Mesenchymal stem cell (in vitro differentiated cells and primary cell): ENCODE data around the gene CCDC28B.
A peak's percentile ranks its signal among the peaks of the same experiment; 100 is the strongest.
"Not testable (repeated sequence)": the region's sequence is repeated elsewhere in the genome, so short reads cannot be mapped to it uniquely, and the experiment has no call there.

Source experiments
- DNase-seq: peaks from one replicate; pipeline ENCODE4 v3.0.0-alpha.2; 2013
- H2AFZ ChIP-seq: one replicate; pipeline ENCODE4 v1.6.1; 2013; ENCODE audit warnings: low read depth, mild to moderate bottlenecking, control low read depth, inconsistent platforms, low read length, moderate library complexity
- H2AK5ac ChIP-seq: 2 replicates; pipeline ENCODE4 v1.6.1; 2013; ENCODE audit warnings: low read length, moderate library complexity, mild to moderate bottlenecking, inconsistent platforms; ENCODE audit not compliant: severe bottlenecking
- H2BK120ac ChIP-seq: one replicate; pipeline ENCODE4 v1.6.1; 2013; ENCODE audit warnings: low read depth, mild to moderate bottlenecking, inconsistent platforms, low read length, moderate library complexity
- H2BK12ac ChIP-seq, 2 experiments: one replicate each; pipeline ENCODE4 v1.6.1; 2013; ENCODE audit warnings: inconsistent platforms in 2 of 2, low read length in 2 of 2, mild to moderate bottlenecking in 2 of 2, moderate library complexity in 2 of 2, control low read depth in 1 of 2
- H2BK15ac ChIP-seq: one replicate; pipeline ENCODE4 v1.6.1; 2013; ENCODE audit warnings: mild to moderate bottlenecking, low read depth, inconsistent platforms; ENCODE audit not compliant: poor library complexity, severe bottlenecking
- H2BK5ac ChIP-seq: 2 replicates; pipeline ENCODE4 v1.6.1; 2013; ENCODE audit warnings: low read depth, mild to moderate bottlenecking, low read length, control low read depth, inconsistent platforms; ENCODE audit not compliant: poor library complexity, severe bottlenecking
- H3K14ac ChIP-seq, 2 experiments: one replicate each; pipeline ENCODE4 v1.6.1; 2013; ENCODE audit warnings: inconsistent platforms in 2 of 2, low read length in 2 of 2, control low read depth in 1 of 2, mild to moderate bottlenecking in 1 of 2, moderate library complexity in 1 of 2
- H3K18ac ChIP-seq, 2 experiments: one replicate each; pipeline ENCODE4 v1.6.1; 2013; ENCODE audit warnings: inconsistent platforms in 2 of 2, low read length in 2 of 2, control low read depth in 1 of 2, low read depth in 1 of 2, mild to moderate bottlenecking in 1 of 2
- H3K23ac ChIP-seq, 2 experiments: one replicate each; pipeline ENCODE4 v1.6.1; 2013; ENCODE audit warnings: inconsistent platforms in 2 of 2, low read length in 2 of 2, mild to moderate bottlenecking in 2 of 2, moderate library complexity in 2 of 2, control low read depth in 1 of 2
- H3K27ac ChIP-seq: 2 replicates; pipeline ENCODE4 v1.5.1; 2013; ENCODE audit warnings: mild to moderate bottlenecking, moderate library complexity, low read length, control low read depth, inconsistent platforms; ENCODE audit not compliant: poor library complexity, severe bottlenecking
- H3K27me3 ChIP-seq, 2 experiments: 2 replicates each; pipeline versions ENCODE4 v1.6.1 to v1.7.0; 2013; ENCODE audit warnings: low read length in 2 of 2, mild to moderate bottlenecking in 2 of 2, moderate library complexity in 2 of 2, control low read depth in 1 of 2, inconsistent platforms in 1 of 2; ENCODE audit not compliant: control insufficient read depth in 1 of 2, insufficient read depth in 1 of 2
- H3K36me3 ChIP-seq, 2 experiments: 2 replicates each; pipeline versions ENCODE4 v1.6.1 to v1.7.0; 2013; ENCODE audit warnings: low read length in 2 of 2, control low read depth in 1 of 2, inconsistent platforms in 1 of 2, low read depth in 1 of 2, mild to moderate bottlenecking in 1 of 2; ENCODE audit not compliant: insufficient read depth in 2 of 2, control insufficient read depth in 1 of 2
- H3K4ac ChIP-seq, 2 experiments: one replicate each; pipeline ENCODE4 v1.6.1; 2013; ENCODE audit warnings: inconsistent platforms in 2 of 2, low read length in 2 of 2, mild to moderate bottlenecking in 2 of 2, moderate library complexity in 2 of 2, control low read depth in 1 of 2, low read depth in 1 of 2
- H3K4me1 ChIP-seq: 2 replicates; pipeline ENCODE4 v1.6.1; 2013; ENCODE audit warnings: low read depth, low read length, control low read depth; ENCODE audit not compliant: control insufficient read depth, insufficient read depth
- H3K4me2 ChIP-seq: 2 replicates; pipeline ENCODE4 v1.6.1; 2013; ENCODE audit warnings: low read length, mild to moderate bottlenecking, inconsistent platforms; ENCODE audit not compliant: poor library complexity, severe bottlenecking
- H3K4me3 ChIP-seq, 2 experiments: 2 replicates each; pipeline versions ENCODE4 v1.5.1 to v1.7.0; 2013; ENCODE audit warnings: low read length in 2 of 2, mild to moderate bottlenecking in 2 of 2, control low read depth in 1 of 2, low read depth in 1 of 2; ENCODE audit not compliant: insufficient read depth in 1 of 2
- H3K79me1 ChIP-seq: replicated peaks from 2 replicates; pipeline ENCODE4 v1.6.1; 2013; ENCODE audit warnings: mild to moderate bottlenecking, control low read depth, low read length, inconsistent platforms; ENCODE audit not compliant: poor library complexity, severe bottlenecking
- H3K9ac ChIP-seq: 2 replicates; pipeline ENCODE4 v1.7.0; 2013; ENCODE audit warnings: mild to moderate bottlenecking, low read length, moderate library complexity
- H3K9me3 ChIP-seq: 2 replicates; pipeline ENCODE4 v1.7.0; 2013; ENCODE audit warnings: mild to moderate bottlenecking, low read length; ENCODE audit not compliant: control insufficient read depth
- H4K8ac ChIP-seq: one replicate; pipeline ENCODE4 v1.6.1; 2013; ENCODE audit warnings: inconsistent platforms, mild to moderate bottlenecking, low read length, moderate library complexity
- H4K91ac ChIP-seq: one replicate; pipeline ENCODE4 v1.6.1; 2013; ENCODE audit warnings: mild to moderate bottlenecking, low read length, inconsistent platforms
- WGBS: methylation state at CpG from one replicate; pipeline ENCODE4 v1.1.7; 2013; ENCODE audit warnings: mixed read lengths; 5-methylcytosine and 5-hydroxymethylcytosine counted together

The CCDC28B gene

DNA sequence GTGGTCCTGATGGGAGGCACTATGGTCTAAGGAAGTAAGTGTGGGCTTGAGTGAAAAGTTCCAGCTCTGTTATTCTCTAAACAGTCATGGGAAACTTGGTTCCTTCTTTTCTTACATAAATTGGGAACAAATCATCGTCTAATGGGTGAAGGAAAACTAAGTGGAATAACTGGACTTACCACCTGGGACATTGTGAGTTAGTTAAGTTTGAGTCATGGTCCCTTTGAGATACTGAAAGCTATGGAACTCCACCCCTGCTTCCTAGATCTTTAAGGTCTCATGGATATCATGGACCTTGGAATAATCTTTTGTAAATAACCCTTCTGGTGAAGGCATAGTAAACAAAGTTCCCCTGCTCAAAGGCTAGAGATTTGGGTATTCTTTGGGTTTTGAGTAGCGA lies 37.0 kb upstream of the CCDC28B start:
- WGBS, result 100% methylated on average over 1 of the region's 2 CpGs
- H3K9me3 ChIP-seq, result no peaks in the 10 kb centered on the region

DNA sequence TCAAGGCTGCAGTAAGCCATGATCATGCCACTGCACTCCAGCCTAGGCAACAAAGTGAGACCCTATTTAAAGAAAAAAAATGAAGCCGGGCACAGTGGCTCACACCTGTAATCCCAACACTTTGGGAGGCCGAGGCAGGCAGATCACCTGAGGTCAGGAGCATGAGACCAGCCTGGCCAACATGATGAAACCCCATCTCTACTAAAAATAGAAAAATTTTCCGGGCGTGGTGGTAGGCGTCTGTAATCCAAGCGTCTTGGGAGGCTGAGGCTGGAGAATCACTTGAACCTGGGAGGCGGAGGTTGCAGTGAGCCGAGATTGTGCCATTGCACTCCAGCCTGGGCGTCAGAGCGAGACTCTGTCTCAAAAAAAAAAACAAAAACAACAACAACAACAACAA lies 34.8 kb upstream of the CCDC28B start:
- H3K9ac ChIP-seq, H3K9me3 ChIP-seq, DNase-seq, H3K4me1 ChIP-seq, H2BK15ac ChIP-seq, H2BK120ac ChIP-seq, H3K4ac ChIP-seq, H2BK12ac ChIP-seq, H3K23ac ChIP-seq, H3K4me3 ChIP-seq, H2BK5ac ChIP-seq, H3K27ac ChIP-seq, H3K18ac ChIP-seq, H4K91ac ChIP-seq, H3K27me3 ChIP-seq, H3K14ac ChIP-seq, H4K8ac ChIP-seq, H2AK5ac ChIP-seq, H3K4me2 ChIP-seq, H2AFZ ChIP-seq: not testable (repeated sequence)
- 97% methylated on average over 8 of the region's 10 CpGs for WGBS
- H3K79me1 ChIP-seq, result peaks cover 12% of the 10 kb centered on the region
- peaks cover 49 to 84% of the 10 kb centered on the region in 2 experiments for H3K36me3 ChIP-seq

More for the DNA sequence above, 37.0 kb upstream of the CCDC28B start:
- H3K27me3 ChIP-seq, result no peaks in the 10 kb centered on the region
- H3K9ac ChIP-seq, result no peak overlapping the region
- H3K79me1 ChIP-seq, result peaks cover 17% of the 10 kb centered on the region
- no peak overlapping the region for H3K4me3 ChIP-seq
- H3K36me3 ChIP-seq, result peaks cover 54 to 88% of the 10 kb centered on the region in 2 experiments
- no peak overlapping the region for H3K18ac ChIP-seq
- no peaks in the 10 kb centered on the region for H3K4me1 ChIP-seq
- H2BK120ac ChIP-seq, result no peak overlapping the region
- no peak overlapping the region for H3K27ac ChIP-seq
- no peak overlapping the region for H3K14ac ChIP-seq
- H3K4ac ChIP-seq, result no peak overlapping the region
- no peak overlapping the region for H4K8ac ChIP-seq
- no peak overlapping the region for H3K23ac ChIP-seq
- no peak overlapping the region for H2AK5ac ChIP-seq
- H2AFZ ChIP-seq, result no peak overlapping the region
- H2BK12ac ChIP-seq, result no peak overlapping the region
- DNase-seq, result no peak
- H4K91ac ChIP-seq, result no peak overlapping the region
- H3K4me2 ChIP-seq, result no peak overlapping the region
- H2BK15ac ChIP-seq, result no peak overlapping the region
- no peak overlapping the region for H2BK5ac ChIP-seq

DNA sequence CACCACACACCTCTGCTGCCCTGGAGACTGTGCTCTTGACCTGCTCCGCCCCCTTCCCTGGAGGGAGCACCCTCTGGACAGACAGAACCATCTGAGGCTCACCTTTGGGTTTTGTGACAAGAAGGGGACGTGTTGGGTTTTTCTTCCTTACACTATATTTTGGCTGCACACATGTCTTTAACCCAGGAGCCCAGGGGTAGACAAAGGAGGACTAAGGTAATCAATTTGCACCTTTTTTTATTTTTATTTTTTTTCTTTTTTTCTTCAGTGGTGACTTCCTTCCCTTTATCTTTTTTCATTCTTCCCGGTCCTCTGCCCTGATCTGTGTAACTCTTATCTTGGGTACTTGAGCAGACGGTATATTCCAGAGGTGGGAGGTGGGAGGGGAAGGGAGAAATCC lies 29.4 kb upstream of the CCDC28B start:
- Histone ChIP-seq H3K27ac (no peak overlapping the region), H3K4me2 (no peak overlapping the region), H3K4ac (no peak overlapping the region), H3K9me3 (no peaks in the 10 kb centered on the region), H2AFZ (no peak overlapping the region), H4K8ac (no peak overlapping the region), H3K36me3 (peaks cover 59 to 85% of the 10 kb centered on the region in 2 experiments), H3K4me1 (peaks cover 5% of the 10 kb centered on the region), H3K18ac (no peak overlapping the region), H2BK5ac (no peak overlapping the region), H3K9ac (no peak overlapping the region), H2AK5ac (no peak overlapping the region), H3K14ac (no peak overlapping the region), H3K4me3 (no peak overlapping the region), H2BK12ac (no peak overlapping the region), H2BK120ac (no peak overlapping the region), H4K91ac (no peak overlapping the region), H3K79me1 (peaks cover 27% of the 10 kb centered on the region), H3K23ac (no peak overlapping the region), H3K27me3 (no peaks in the 10 kb centered on the region), H2BK15ac (no peak overlapping the region)
- no peak for DNase-seq
- WGBS, result 100% methylated on average over 4 of the region's 4 CpGs

DNA sequence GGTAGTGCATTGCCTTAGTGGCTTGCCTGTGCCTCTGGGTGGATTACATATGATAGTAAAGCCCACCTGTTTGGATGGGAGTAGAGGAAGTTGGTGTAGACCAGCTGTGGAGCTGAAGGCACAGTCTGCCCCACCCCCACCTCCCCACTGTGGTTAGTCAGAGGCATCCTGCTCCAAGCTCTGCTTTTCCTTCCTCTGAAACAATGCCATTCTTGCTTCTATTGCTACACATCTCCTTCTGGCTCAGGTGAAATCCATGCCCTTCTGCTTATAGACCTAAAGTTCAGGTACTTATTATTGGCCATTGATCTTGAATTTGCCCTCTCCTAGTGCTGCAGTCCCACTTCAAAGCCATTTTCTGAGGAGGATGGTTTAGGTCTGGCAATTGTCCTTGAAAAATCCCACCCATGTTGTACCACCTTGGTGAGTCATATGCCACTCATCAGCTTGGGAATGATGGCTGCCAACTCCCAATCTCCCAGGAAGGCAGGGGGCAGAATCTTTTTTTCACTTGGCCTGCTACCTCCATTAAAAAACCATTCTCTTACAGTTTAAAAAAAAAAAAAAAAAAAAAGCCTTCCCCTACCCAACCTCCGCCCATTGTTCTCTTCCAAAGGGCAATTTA lies 27.7 kb upstream of the CCDC28B start:
- no peak for DNase-seq
- Histone ChIP-seq H2BK120ac (no peak overlapping the region), H3K14ac (no peak overlapping the region), H3K36me3 (peaks cover 52 to 81% of the 10 kb centered on the region in 2 experiments), H3K18ac (no peak overlapping the region), H4K8ac (peak overlapping the region; percentile 60), H3K4me1 (peaks cover 5% of the 10 kb centered on the region), H3K79me1 (peaks cover 27% of the 10 kb centered on the region), H2BK12ac (peak overlapping the region in 1 of 2 experiments; percentile 3), H2AFZ (no peak overlapping the region), H3K9ac (no peak overlapping the region), H3K27me3 (no peaks in the 10 kb centered on the region), H2BK15ac (no peak overlapping the region), H2BK5ac (no peak overlapping the region), H3K4ac (no peak overlapping the region), H3K4me2 (no peak overlapping the region), H2AK5ac (peak overlapping the region; percentile 61), H3K4me3 (no peak overlapping the region), H3K23ac (no peak overlapping the region), H4K91ac (no peak overlapping the region), H3K9me3 (no peaks in the 10 kb centered on the region), H3K27ac (no peak overlapping the region)
- WGBS, result 100% methylated on average over 1 of the region's 1 CpG
